8988T (cell line): ENCODE measurements around the gene TMPRSS6.

Experiments
- DNase-seq: peaks from one replicate; pipeline ENCODE4 v3.0.0; 2011

TMPRSS6 gene

DNA sequence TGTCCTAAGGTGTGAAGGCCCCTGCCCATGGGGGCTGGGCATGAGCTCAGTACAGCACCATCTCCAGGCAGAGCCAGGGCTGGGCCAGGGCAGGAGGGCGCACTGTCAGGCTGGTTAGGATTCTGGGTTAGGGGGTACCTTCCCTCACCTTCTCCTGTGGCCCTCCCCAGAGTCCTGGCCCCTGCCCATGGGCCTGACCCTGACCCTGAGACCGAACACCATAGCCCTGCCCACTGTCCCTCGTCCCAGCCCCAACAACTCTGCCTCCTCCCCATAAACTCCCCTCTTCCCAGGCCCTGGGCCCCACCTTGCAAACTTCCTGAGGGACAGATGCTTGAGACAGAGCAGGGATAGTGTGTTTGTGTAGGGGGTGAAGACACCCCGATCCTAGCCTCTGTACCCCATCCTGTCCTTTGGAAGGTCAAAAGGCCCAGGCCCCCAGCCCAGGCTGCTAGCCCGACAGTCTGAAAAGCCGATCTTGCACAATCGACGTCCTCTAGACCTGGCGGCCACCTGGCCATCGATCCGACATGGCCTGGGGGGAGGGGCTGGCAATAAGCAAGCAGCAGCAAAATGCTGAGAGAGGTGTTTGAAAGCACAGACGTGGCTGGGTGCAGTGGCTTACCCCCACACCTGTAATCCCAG, 2.7 kb upstream of the TMPRSS6 start:
- no peak for DNase-seq

DNA sequence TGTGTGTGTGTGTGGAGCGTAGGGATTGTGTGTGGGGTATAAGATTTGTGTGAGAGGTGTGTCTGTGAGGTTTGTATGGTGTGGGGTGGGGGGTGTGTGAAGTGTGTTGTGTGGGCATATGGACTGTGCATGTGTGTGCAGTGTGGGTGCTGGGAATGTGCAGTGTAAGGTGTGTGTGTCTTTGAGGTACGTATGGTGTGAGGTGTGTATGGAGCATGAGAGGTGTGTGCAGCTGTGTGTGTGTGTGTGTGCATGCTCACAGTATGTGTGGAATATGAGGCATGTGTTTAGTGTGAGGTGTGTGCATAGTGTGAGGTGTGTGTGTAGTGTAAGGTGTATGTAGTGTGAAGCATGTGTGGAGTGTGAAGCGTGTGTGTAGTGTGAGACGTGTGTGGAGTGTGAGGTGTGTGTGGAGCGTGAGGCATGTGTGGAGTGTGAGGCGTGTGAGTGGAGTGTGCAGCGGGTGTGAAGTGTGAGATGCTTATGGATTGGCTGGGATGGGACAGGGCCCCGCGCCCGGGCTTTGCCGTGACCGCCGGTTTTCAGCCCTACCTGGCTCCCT, 1.7 kb upstream of the TMPRSS6 start:
- DNase-seq: no peak

DNA sequence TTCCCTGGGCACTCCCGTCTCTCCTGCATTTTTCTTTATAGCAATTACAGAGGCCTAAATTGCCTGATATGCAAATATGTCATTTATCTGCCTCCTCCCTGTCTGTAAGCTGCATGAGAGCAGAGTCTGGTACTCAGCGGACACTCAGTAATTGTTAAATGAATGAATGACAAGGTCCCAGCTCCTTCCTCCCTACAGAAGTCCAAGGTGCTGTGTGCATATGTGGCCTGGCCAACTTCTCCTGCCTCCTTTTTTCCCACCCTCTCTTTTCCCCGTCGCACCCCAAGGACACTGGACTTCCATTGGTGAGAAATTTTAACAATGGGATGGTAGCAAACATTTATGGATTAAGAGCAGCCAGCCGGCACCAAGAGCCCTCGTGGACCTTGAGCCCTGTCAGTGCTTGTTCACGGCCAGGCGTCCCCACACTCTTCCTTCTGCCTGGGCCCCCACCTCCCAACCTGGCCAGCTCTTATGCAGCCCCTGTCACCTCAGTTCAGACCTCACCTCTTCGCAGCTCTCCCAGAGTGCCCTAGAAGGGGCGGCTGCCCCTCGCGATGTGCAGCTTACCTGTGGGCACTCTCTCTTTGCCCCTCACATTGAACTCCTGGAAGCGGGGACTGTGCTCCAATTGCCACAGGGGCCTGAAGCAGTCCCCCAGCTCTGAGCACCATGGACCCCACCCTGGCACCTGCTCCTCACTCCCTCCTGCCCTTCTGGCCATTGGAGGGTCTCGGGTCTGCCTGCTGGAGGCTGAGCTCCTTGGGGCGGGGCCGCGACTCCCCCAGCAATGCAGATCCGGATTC, 1.5 kb downstream of the TMPRSS6 start:
- DNase-seq: no peak

DNA sequence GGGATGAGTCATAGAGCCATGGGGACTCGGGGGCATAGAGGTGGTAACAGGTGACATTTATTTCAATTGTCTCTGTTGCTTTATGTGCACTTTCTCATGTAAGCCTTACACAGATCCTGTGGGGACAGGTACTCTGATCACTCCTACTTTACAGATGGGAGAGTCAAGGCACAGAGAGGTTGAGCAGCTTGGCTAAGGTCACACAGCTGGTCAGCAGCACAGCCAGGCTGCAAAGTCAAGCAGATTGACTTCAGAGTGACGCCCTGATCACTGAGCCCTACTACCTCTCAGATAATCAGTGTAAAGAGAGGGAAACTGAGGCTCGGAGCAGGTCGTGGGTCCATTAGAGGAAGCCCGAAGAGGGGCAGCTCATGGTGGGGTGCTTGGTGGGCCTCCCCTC, 3.5 kb downstream of the TMPRSS6 start:
- DNase-seq: no peak

DNA sequence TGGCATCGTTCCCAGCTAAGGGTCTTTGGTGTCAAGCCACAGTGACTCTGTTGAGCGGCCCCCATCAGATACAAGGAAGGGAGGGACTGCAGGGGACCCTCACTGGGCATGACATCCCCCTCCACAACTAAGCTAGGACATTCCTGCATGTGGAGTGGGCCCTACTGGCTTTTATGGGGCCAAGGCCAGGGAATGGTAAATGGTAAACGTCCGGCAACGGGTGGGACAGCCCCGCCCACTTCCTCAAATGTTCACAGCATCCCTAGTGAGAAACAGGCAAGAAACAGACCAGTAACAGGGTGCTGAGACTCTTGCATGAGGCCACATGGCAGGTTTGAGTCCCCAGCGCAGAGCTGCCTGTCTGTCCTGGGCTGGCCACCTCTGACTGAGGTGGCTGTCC, 4.4 kb downstream of the TMPRSS6 start:
- no peak for DNase-seq

DNA sequence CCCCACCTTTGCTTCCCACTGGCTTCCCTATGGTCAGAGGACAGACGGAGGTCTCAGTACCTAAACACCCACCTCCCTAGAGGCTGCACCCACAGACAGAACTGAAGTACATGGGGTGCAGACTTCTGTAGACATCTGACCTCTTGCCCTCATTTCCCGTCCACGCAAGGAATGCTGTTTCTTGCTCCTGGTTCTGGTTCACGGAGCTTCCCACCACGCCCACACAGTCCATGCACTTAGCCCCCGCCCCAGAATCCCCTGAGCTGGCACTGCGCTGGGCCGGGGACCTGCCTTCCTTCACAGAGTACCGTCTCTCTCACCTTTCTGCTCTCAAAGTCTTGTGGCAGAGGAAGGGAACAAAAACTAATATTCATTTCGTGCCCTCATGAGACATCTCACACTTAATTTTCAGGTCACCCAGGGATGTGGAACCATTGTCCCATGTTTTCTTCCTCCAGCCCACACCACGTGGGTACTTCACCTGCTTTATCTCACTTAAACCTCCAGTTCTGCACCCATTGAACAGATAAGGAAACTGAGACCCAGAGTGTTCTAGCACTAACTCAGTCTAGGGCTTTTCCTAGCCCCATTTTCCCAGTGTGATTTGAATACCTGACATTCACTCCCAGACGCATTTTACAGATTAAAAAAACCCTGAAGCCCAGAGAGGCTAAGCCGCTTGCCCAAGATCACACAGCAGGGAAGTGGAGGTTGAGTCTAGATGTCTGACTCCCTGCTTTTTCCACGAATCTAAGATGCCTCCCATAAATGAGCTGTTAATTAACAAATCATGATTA, 5.7 kb downstream of the TMPRSS6 start:
- no peak for DNase-seq

- DNase-seq: no peak
Measured at GRCh38 chr22:37103151-37103550, 6.4 kb downstream of the TMPRSS6 start.

- no peak for DNase-seq
Measured at GRCh38 chr22:37101311-37102066, 8.0 kb downstream of the TMPRSS6 start.

- DNase-seq: no peak
Measured at GRCh38 chr22:37100589-37101127, 8.9 kb downstream of the TMPRSS6 start.

GRCh38 chr22:37098976-37099591, 10.4 kb downstream of the TMPRSS6 start:
- no peak for DNase-seq

DNA sequence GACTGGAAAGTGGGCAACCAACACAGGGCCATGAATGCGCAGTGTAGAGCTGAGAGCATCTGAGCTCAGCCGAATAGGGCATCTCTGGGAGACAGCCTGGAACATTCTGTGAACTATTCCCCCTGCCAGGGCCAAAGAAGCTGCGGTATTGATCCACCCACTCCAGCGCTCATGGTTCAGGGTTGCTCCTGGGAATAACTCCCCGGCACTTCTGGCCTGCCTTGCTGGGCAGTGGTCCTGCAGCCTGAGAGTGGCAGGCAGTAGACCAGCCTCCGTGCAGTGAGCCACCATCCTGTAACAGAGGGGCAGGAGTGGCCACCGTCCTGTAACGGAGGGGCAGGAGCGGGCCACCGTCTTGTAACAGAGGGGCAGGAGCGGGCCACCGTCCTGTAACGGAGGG, 12.2 kb downstream of the TMPRSS6 start:
- DNase-seq: no peak

- no peak for DNase-seq
Measured at GRCh38 chr22:37095113-37095512, 14.4 kb downstream of the TMPRSS6 start.

DNA sequence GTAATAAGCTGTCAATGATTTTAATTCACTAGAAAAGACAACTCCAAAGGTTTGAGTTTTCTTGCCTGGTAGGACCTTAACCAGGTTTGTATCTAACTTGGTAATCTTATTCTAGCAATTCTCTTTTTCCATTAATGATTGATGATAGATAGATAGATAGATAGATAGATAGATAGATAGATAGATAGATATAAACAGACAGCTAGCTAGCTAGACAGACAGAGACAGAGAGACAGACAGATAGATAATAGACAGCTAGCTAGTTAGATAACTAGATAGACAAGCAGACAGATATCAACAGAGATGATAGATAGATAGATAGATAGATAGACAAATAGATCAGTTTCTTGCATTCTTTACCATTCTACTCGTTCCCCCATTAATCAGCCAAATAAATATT, 15.3 kb downstream of the TMPRSS6 start:
- no peak for DNase-seq

DNA sequence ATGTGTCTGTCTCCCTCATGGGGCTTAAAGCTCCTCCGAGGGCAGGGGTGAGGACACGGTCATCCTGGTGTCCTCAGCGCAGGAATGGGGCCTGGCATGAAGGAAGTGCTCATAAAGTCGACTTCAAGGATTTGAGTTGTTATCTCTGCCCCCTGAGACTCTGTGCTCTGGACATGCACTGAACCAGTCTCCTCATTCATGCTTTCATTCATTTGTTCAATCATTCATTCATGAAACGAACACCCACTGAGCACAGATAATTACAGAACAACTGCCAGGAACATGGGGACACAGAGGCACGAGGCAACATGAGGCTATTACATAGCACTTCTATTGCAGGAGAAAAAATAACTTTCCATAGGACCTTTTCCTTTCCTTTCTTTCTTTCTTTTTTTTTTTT, 16.5 kb downstream of the TMPRSS6 start:
- DNase-seq: no peak

GRCh38 chr22:37091994-37092393, 17.5 kb downstream of the TMPRSS6 start:
- no peak for DNase-seq

DNA sequence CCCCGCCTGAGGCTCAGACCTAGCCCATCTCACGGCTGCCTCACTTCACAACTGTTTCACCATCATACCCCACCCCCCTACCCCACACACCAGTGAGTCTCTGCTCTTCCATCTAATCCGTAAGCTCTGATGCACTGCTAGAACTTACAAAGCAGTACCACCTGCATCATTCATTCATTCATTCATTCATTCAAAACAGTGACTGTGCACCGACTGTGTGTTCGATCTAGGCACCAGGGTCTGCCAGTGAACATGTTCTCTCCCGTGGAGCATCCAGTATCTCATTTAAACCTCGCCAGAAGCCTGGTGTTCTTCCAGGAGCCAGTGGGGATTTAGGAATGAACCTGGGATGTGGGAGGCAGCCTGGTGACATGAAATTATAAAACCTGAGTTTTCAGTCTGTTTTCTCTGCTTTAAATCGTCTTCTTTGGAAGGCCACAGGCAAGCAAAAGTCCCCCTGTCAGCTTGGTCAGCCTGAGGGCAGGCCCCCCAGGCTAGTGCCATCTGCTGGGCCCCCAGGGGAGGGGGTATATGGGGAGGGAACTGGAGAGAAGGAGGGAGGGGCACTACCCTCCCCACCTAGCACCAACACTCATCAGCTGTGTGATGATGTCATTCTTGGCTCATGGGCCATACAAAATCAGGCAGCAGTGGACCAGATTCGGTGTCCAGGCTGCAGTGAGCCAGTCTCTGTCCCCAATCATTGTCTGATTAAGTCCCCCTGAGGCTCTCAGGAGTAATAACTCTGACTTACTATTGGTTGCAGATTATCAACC, 18.4 kb downstream of the TMPRSS6 start:
- DNase-seq: no peak

- DNase-seq: no peak
Measured at GRCh38 chr22:37089434-37089833, 20.1 kb downstream of the TMPRSS6 start.

- DNase-seq: no peak
Measured at GRCh38 chr22:37088750-37089408, 20.6 kb downstream of the TMPRSS6 start.

GRCh38 chr22:37088108-37088605, 21.4 kb downstream of the TMPRSS6 start:
- no peak for DNase-seq

- no peak for DNase-seq
Measured at GRCh38 chr22:37086184-37086583, 23.3 kb downstream of the TMPRSS6 start.
